ENCODE results near the gene FBXO48.

GRCh38 chr2:68435615-68436014, 31.5 kb downstream of the FBXO48 start:
- TF ChIP-seq FOXP2 (optimal IDR thresholded peaks at IDR 0.05; ENCODE audit: control extremely low read depth, extremely low read length, insufficient read depth) (no peak), EZH2 (IDR thresholded peaks at IDR 0.05) (no peak), POLR2AphosphoS5 (IDR thresholded peaks at IDR 0.05; ENCODE audit: borderline replicate concordance, low read depth, low read length) (no peak)
